Endothelial cell of hepatic sinusoid (primary cell): ENCODE data around the gene FCER1A.

Experiments used
- in situ Hi-C: cut with HindIII; loops from 2 replicates; pipeline ENCODE4 v1.10.0; 2017; ENCODE audit warnings: low sequenced_read_pairs

Gene FCER1A

GRCh38 chr1:159302095-159302494 lies at the start of gene FCER1A:
Gene FCER1A (plus strand): TSS chr1:159302336. CDS start chr1:159302365, 29 bp downstream.
- in situ Hi-C loops, result no loop called here

- in situ Hi-C loops, result no loop called here
These were observed 40.8 kb upstream of the FCER1A start for GRCh38 chr1:159261311-159261710.

GRCh38 chr1:159261721-159262494 lies 40.2 kb upstream of the FCER1A start:
- in situ Hi-C loops, result no loop called here

- in situ Hi-C loops, result no loop called here
These were observed 35.3 kb upstream of the FCER1A start for GRCh38 chr1:159266832-159267231.

GRCh38 chr1:159274631-159275030 lies 27.5 kb upstream of the FCER1A start:
- in situ Hi-C loops, result no loop called here

GRCh38 chr1:159275891-159276290 lies 26.2 kb upstream of the FCER1A start:
- in situ Hi-C loops, result no loop called here

- in situ Hi-C loops, result no loop called here
These were observed 22.4 kb upstream of the FCER1A start for GRCh38 chr1:159279773-159280172.

- in situ Hi-C loops, result no loop called here
These were observed 20.0 kb upstream of the FCER1A start for GRCh38 chr1:159282118-159282517.

GRCh38 chr1:159289060-159289459 lies 13.1 kb upstream of the FCER1A start:
- in situ Hi-C loops, result no loop called here

GRCh38 chr1:159291424-159291823 lies 10.7 kb upstream of the FCER1A start:
- in situ Hi-C loops, result no loop called here

GRCh38 chr1:159296706-159297375 lies 5.3 kb upstream of the FCER1A start:
- in situ Hi-C loops, result no loop called here

GRCh38 chr1:159300146-159300545 lies 2.0 kb upstream of the FCER1A start:
- in situ Hi-C loops, result no loop called here

GRCh38 chr1:159307346-159308020 lies 5.3 kb downstream of the FCER1A start:
- in situ Hi-C loops, result loop anchor here (5.0 kb wide), 1 partner anchor 70 kb away; no protein-coding TSS in a partner anchor

GRCh38 chr1:159311679-159312078 lies 9.5 kb downstream of the FCER1A start:
- in situ Hi-C loops, result no loop called here

- in situ Hi-C loops, result no loop called here
These were observed 13.2 kb downstream of the FCER1A start for GRCh38 chr1:159315381-159315780.

- in situ Hi-C loops, result no loop called here
These were observed 16.8 kb downstream of the FCER1A start for GRCh38 chr1:159318784-159319551.

- in situ Hi-C loops, result no loop called here
These were observed 32.7 kb downstream of the FCER1A start for GRCh38 chr1:159334797-159335196.

GRCh38 chr1:159338018-159338417 lies 35.9 kb downstream of the FCER1A start:
- in situ Hi-C loops, result no loop called here

GRCh38 chr1:159339536-159339935 lies 37.4 kb downstream of the FCER1A start:
- in situ Hi-C loops, result no loop called here

- in situ Hi-C loops, result loop anchor here (5.0 kb wide), 1 partner anchor 51 kb away; no protein-coding TSS in a partner anchor
These were observed 39.6 kb downstream of the FCER1A start for GRCh38 chr1:159341736-159342135.
